ENCODE data around the gene TMEM39A.
A peak's percentile ranks its signal among the peaks of the same experiment; 100 is the strongest.

TMEM39A gene

DNA sequence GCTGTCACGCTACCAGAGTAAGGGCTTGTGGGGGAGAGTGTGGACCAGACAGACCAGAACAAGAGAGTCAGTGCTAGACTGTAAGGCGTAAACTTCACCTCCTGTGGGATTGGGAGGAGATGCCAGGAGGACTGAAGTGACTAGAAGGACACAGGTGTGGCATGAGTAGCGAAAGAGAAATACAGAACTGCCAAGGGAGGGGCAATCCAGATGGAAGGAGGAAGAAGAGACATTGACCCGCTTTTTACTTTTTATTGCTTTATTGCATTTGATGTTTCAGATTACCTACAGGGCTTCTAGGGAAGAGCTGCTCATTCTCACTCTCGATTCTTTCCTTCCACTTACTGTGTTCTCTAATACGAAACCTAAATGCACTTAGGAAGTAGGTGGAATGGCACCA is 7.5 kb upstream of the TMEM39A start:
- DNase-seq: no peak
- no peak overlapping the region for H2BK12ac ChIP-seq (ENCODE audit: low read length)
- no CpG with 5 or more reads among the region's 6 CpGs for WGBS (ENCODE audit: extremely low coverage, insufficient coverage, insufficient read length)

DNA sequence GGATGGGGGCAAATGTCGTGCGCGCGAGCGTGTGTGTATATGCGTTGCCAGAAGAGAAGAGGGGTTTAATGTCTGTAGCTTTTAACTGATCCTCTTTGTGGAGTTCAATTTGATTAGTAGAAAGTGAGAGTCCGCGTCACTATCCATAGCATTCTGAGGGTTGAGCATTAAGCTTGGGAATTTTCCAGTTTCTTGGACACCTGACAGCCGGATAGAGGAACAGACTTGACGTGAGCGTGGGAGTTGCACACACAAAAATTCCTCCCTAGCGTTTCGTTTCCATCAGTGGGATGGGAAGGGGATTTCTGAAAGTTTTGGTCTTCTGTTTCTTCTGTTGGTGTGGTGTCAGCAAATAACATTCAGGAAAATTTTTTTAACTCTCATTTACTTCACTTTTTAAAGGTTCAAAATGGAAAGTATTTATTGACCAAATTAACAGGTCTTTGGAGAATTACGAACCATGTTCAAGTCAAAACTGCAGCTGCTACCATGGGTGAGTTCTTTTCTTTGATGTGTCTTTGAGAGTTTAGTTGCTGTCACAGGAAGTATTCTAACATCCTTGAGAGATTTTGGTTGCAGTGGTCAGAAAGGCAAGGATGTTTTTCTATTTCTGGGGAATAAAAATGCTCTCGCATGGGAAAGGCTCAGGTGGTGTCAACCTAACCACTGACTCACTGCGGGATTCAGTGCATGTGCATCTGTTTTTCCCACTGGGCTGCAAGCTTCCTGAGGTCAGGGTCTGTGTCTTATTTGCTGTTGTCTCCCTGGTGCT is 6.2 kb upstream of the TMEM39A start:
- Histone ChIP-seq H3K27me3 (ENCODE audit: insufficient read depth, low read length) (no peaks in the 10 kb centered on the region), H3K79me2 (ENCODE audit: control insufficient read depth, insufficient read depth, low read length, poor library complexity) (peaks cover 4% of the 10 kb centered on the region), H3K4me2 (ENCODE audit: low read length) (peak overlapping the region; percentile 91), H3K9me3 (ENCODE audit: insufficient read depth, low read depth, low read length) (no peaks in the 10 kb centered on the region), H3K9ac (ENCODE audit: low read length) (peak overlapping the region; percentile 50), H3K27ac (ENCODE audit: low read depth, low read length) (no peak overlapping the region), H4K12ac (ENCODE audit: low read depth, low read length) (no peak overlapping the region), H3K36me3 (ENCODE audit: control insufficient read depth in 1 of 2, insufficient read depth in 2 of 2, low read length in 2 of 2) (peaks cover 1 to 3% of the 10 kb centered on the region in 2 experiments), H3K4ac (ENCODE audit: low read depth, low read length) (peak overlapping the region; percentile 60), H2BK12ac (ENCODE audit: low read length) (no peak overlapping the region), H2AK5ac (ENCODE audit: low read length) (no peak overlapping the region), H2BK120ac (ENCODE audit: insufficient read depth, low read length, poor library complexity) (peak overlapping the region; percentile 82), H3K79me1 (ENCODE audit: low read length) (peaks cover 8% of the 10 kb centered on the region), H4K8ac (ENCODE audit: low read depth, low read length) (peak overlapping the region; percentile 89), H4K91ac (ENCODE audit: low read depth, low read length) (peak overlapping the region; percentile 85), H2AFZ (ENCODE audit: insufficient read depth, low read length, poor library complexity) (peak overlapping the region; percentile 99), H3K23ac (ENCODE audit: low read length) (no peak overlapping the region), H3K4me3 (ENCODE audit: low read depth, low read length) (peak overlapping the region; percentile 88), H3K14ac (ENCODE audit: low read length) (peak overlapping the region; percentile 91), H3K4me1 (ENCODE audit: control insufficient read depth in 1 of 2, insufficient read depth in 2 of 2, low read length in 2 of 2) (peaks cover 4 to 5% of the 10 kb centered on the region in 2 experiments), H2BK5ac (ENCODE audit: low read depth, low read length, poor library complexity) (peak overlapping the region; percentile 41), H3K18ac (ENCODE audit: low read length) (peak overlapping the region; percentile 76)
- no CpG with 5 or more reads among the region's 16 CpGs for WGBS (ENCODE audit: extremely low coverage, insufficient coverage, insufficient read length)
- no peak for DNase-seq

More for the DNA sequence above, 7.5 kb upstream of the TMEM39A start:
- Histone ChIP-seq H3K4me2 (ENCODE audit: low read length) (no peak overlapping the region), H3K18ac (ENCODE audit: low read length) (no peak overlapping the region), H3K27me3 (ENCODE audit: insufficient read depth, low read length) (no peaks in the 10 kb centered on the region), H3K23ac (ENCODE audit: low read length) (no peak overlapping the region), H4K91ac (ENCODE audit: low read depth, low read length) (no peak overlapping the region), H3K4me3 (ENCODE audit: low read depth, low read length) (no peak overlapping the region), H3K79me1 (ENCODE audit: low read length) (peaks cover 8% of the 10 kb centered on the region), H3K4ac (ENCODE audit: low read depth, low read length) (no peak overlapping the region), H4K8ac (ENCODE audit: low read depth, low read length) (no peak overlapping the region), H2BK5ac (ENCODE audit: low read depth, low read length, poor library complexity) (no peak overlapping the region), H3K4me1 (ENCODE audit: control insufficient read depth in 1 of 2, insufficient read depth in 2 of 2, low read length in 2 of 2) (peaks cover 4 to 5% of the 10 kb centered on the region in 2 experiments), H3K9ac (ENCODE audit: low read length) (no peak overlapping the region), H2BK120ac (ENCODE audit: insufficient read depth, low read length, poor library complexity) (no peak overlapping the region), H3K79me2 (ENCODE audit: control insufficient read depth, insufficient read depth, low read length, poor library complexity) (peaks cover 4% of the 10 kb centered on the region), H2AK5ac (ENCODE audit: low read length) (no peak overlapping the region), H3K14ac (ENCODE audit: low read length) (no peak overlapping the region), H2AFZ (ENCODE audit: insufficient read depth, low read length, poor library complexity) (no peak overlapping the region), H3K9me3 (ENCODE audit: insufficient read depth, low read depth, low read length) (no peaks in the 10 kb centered on the region), H3K27ac (ENCODE audit: low read depth, low read length) (no peak overlapping the region), H3K36me3 (ENCODE audit: control insufficient read depth in 1 of 2, insufficient read depth in 2 of 2, low read length in 2 of 2) (peaks cover 3% of the 10 kb centered on the region in 2 experiments), H4K12ac (ENCODE audit: low read depth, low read length) (no peak overlapping the region)

DNA sequence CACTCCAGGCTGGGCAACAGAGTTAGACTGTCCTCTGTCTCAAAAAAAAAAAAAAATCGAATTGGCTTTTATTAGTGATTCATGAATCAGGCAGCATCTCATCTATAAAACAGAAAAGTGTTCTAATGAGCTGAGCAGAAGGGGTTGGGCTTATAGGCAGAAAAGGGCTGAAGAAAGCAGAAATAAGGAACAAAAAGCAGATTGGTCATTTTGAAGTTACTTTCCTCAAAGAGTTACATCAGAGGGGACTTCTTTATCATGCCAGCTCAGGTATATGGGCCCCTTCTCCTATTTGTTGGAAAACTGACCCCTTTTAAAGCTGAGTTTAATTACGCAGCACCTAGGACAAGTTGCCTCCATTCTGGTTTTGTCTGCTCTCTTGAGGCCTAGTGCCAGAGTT is 4.6 kb upstream of the TMEM39A start:
- H2AFZ ChIP-seq (ENCODE audit: insufficient read depth, low read length, poor library complexity): no peak overlapping the region
- H2BK120ac ChIP-seq (ENCODE audit: insufficient read depth, low read length, poor library complexity): peak overlapping the region; percentile 19
- peaks cover 7% of the 10 kb centered on the region for H3K79me2 ChIP-seq (ENCODE audit: control insufficient read depth, insufficient read depth, low read length, poor library complexity)
- H3K4ac ChIP-seq (ENCODE audit: low read depth, low read length): no peak overlapping the region
- H3K9me3 ChIP-seq (ENCODE audit: insufficient read depth, low read depth, low read length): no peaks in the 10 kb centered on the region
- no peak overlapping the region for H4K12ac ChIP-seq (ENCODE audit: low read depth, low read length)
- H3K4me2 ChIP-seq (ENCODE audit: low read length): peak overlapping the region; percentile 83
- H3K79me1 ChIP-seq (ENCODE audit: low read length): peaks cover 11% of the 10 kb centered on the region
- no peak overlapping the region for H2AK5ac ChIP-seq (ENCODE audit: low read length)
- no peak overlapping the region for H2BK5ac ChIP-seq (ENCODE audit: low read depth, low read length, poor library complexity)
- no CpG with 5 or more reads among the region's 2 CpGs for WGBS (ENCODE audit: extremely low coverage, insufficient coverage, insufficient read length)
- peaks cover 4 to 7% of the 10 kb centered on the region in 2 experiments for H3K4me1 ChIP-seq (ENCODE audit: control insufficient read depth in 1 of 2, insufficient read depth in 2 of 2, low read length in 2 of 2)
- H4K91ac ChIP-seq (ENCODE audit: low read depth, low read length): no peak overlapping the region
- peak overlapping the region; percentile 84 for H4K8ac ChIP-seq (ENCODE audit: low read depth, low read length)
- peaks cover 0 to 3% of the 10 kb centered on the region in 2 experiments for H3K36me3 ChIP-seq (ENCODE audit: control insufficient read depth in 1 of 2, insufficient read depth in 2 of 2, low read length in 2 of 2)
- H3K14ac ChIP-seq (ENCODE audit: low read length): no peak overlapping the region
- DNase-seq: no peak
- H3K27ac ChIP-seq (ENCODE audit: low read depth, low read length): no peak overlapping the region
- H3K18ac ChIP-seq (ENCODE audit: low read length): no peak overlapping the region
- H3K4me3 ChIP-seq (ENCODE audit: low read depth, low read length): no peak overlapping the region
- no peak overlapping the region for H3K9ac ChIP-seq (ENCODE audit: low read length)
- H3K23ac ChIP-seq (ENCODE audit: low read length): no peak overlapping the region
- no peaks in the 10 kb centered on the region for H3K27me3 ChIP-seq (ENCODE audit: insufficient read depth, low read length)
- H2BK12ac ChIP-seq (ENCODE audit: low read length): no peak overlapping the region

DNA sequence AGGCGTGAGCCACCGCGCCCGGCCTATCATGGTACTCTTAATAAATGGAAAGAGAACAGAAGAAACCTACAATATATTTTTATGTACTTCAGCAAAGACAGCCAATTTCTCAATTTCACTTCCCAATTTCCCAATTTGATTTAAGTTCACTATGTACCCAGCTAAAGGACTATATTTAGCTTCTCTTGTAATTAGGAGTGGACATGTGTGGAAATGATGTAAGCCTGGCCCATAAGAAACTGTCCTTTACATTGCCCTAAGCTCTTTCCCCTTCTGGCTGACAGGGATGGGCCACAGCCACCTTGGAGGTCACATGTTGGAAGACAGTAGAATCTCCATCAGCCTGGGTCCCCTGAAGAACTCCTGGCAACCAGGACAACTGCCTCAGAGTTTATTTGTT is 6.2 kb downstream of the TMEM39A start:
- H3K4me3 ChIP-seq (ENCODE audit: low read depth, low read length): no peak overlapping the region
- H4K8ac ChIP-seq (ENCODE audit: low read depth, low read length): no peak overlapping the region
- H3K79me1 ChIP-seq (ENCODE audit: low read length): no peaks in the 10 kb centered on the region
- no peaks in the 10 kb centered on the region for H3K27me3 ChIP-seq (ENCODE audit: insufficient read depth, low read length)
- no peak overlapping the region for H3K9ac ChIP-seq (ENCODE audit: low read length)
- H2AFZ ChIP-seq (ENCODE audit: insufficient read depth, low read length, poor library complexity): no peak overlapping the region
- no peak overlapping the region for H2BK5ac ChIP-seq (ENCODE audit: low read depth, low read length, poor library complexity)
- no peaks in the 10 kb centered on the region for H3K4me1 ChIP-seq (ENCODE audit: control insufficient read depth in 1 of 2, insufficient read depth in 2 of 2, low read length in 2 of 2)
- H3K27ac ChIP-seq (ENCODE audit: low read depth, low read length): no peak overlapping the region
- no peak overlapping the region for H3K14ac ChIP-seq (ENCODE audit: low read length)
- H2AK5ac ChIP-seq (ENCODE audit: low read length): no peak overlapping the region
- no peak overlapping the region for H3K4ac ChIP-seq (ENCODE audit: low read depth, low read length)
- H3K9me3 ChIP-seq (ENCODE audit: insufficient read depth, low read depth, low read length): no peaks in the 10 kb centered on the region
- no peak overlapping the region for H2BK12ac ChIP-seq (ENCODE audit: low read length)
- no peak overlapping the region for H4K12ac ChIP-seq (ENCODE audit: low read depth, low read length)
- no peak for DNase-seq
- H3K18ac ChIP-seq (ENCODE audit: low read length): no peak overlapping the region
- H2BK120ac ChIP-seq (ENCODE audit: insufficient read depth, low read length, poor library complexity): no peak overlapping the region
- peaks cover 16 to 44% of the 10 kb centered on the region in 2 experiments for H3K36me3 ChIP-seq (ENCODE audit: control insufficient read depth in 1 of 2, insufficient read depth in 2 of 2, low read length in 2 of 2)
- no peak overlapping the region for H3K4me2 ChIP-seq (ENCODE audit: low read length)
- H3K23ac ChIP-seq (ENCODE audit: low read length): no peak overlapping the region
- WGBS (ENCODE audit: extremely low coverage, insufficient coverage, insufficient read length): no CpG with 5 or more reads among the region's 4 CpGs
- no peaks in the 10 kb centered on the region for H3K79me2 ChIP-seq (ENCODE audit: control insufficient read depth, insufficient read depth, low read length, poor library complexity)
- H4K91ac ChIP-seq (ENCODE audit: low read depth, low read length): no peak overlapping the region

All from trophoblast cell (in vitro differentiated cells and primary cell).